GM19238 (cell line): ENCODE measurements around the gene CLCNKB.
"Not testable (repeated sequence)": the region's sequence is repeated elsewhere in the genome, so short reads cannot be mapped to it uniquely, and the experiment has no call there.

Experiments used
- DNase-seq: peaks from one replicate; pipeline ENCODE4 v3.0.0; 2011; ENCODE audit warnings: low spot score; ENCODE audit not compliant: insufficient read length

The CLCNKB gene

DNA sequence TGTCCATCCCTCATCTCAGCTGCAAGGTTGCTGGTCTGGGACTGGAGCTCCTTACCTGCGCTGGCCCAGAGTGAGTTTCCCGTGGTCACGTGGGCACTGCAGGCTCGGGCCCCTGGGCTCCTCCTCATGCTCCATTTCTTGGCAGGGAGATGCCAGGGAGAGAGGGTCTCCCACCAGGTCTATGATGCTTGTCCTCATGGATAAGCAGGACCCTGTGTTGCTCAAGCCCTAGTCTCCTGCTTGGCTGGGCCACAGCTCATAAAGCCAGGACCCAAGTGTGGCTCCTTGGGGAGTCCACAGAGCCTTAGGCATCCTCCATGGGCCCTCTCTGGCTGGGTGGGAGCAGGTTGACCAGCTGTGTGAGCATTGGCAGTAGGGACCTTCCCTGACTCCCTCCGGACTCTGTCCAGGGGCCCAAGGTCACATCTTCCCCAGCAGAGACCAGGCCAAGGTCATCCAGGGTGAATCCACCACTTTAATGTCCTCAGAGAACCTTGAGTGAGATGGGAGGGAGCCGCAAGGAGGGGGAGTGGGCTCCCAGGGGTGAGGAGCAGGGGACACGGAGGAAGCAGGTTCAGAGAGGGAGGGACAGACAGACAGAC lies 13.8 kb downstream of the CLCNKB start:
- DNase-seq = not testable (repeated sequence)

DNA sequence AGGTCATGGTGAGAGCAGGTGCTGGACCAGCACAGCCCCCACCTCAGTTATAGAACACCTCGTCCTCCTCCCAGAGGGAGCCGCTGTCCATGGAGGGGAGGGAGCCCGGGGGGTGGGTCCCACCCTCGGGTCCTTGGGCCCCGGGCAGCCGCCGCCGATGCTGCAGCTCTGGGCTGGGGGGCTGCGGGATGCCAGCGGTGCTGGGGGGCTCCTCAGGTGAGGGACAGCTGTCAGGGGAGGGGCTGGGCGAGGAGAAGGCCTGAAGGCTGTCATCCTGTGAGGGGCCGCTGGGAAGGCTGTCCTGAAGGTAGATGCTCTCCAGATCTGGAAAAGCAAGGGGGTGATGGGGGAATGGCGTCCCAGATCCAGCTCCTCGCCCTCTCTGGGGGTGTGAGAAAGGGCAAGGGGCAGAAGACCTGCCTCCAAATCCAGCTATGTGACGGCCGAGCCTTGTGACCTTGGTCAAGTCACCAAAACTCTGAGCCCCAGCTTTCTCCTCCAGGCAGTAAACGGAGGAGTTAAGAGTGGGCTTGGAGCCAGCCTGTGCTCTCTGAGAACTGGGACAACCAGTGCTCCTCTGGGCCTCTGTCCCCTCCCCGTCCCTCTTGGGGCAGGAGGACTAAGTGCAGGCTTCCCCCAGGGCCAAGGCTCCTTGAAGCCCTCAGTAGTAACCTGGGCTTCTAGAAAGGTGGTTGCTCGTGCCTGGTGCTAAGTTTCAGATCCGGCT lies 15.0 kb downstream of the CLCNKB start:
- DNase-seq = not testable (repeated sequence)

DNA sequence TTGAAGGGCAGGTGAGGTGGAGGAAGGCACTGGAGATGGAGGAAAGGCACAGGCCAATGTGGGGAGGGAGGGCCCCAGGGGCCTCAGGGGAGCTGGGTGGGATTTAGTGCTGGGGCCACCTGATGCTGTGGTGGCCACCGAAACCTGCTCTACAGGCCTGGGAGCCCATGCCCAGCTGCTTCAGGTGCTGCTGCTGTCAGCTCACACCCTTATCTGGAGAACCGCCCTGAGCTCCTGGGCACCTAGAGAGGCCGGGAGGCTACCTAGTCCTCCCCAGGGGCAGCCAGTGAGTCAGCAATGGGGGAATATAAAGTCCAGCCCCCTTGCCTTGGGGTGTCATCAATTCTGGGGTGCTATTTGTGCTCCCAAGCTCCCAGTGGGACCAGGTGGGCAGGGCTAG lies 17.7 kb downstream of the CLCNKB start:
- DNase-seq = no peak

DNA sequence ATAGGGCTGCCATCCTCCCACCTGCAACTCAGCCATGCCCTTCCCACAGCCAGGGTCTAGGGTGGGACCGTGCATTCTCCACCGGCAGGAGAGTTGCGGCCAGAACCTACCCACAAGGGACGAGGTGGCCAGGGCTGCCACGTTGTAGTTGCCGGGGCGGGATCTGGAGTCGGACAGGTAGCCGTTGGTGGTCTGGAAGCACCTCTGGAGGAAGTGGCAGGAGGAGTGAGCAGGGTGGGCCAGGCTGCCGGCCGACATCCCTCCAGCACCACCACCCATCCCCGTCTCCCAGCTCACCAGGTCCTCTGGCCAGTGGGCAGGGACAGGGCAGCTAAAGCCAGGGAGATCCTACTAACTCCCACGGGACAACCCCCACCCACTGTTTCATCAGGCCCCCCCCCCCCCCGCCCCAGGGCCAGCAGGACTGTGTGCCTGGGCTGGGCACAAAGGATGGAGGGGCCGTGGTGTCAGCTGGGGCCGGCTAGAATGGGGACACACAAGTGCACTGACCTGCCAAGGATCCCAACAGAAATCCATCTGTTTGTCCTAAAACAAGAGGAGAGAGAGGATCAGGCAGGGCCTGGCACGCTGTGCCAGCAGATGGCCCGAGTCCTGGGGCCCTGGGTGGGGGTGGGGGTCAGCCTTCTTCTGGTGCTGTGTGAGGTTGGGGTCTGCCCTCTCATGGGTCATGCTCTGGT lies 18.6 kb downstream of the CLCNKB start:
- not testable (repeated sequence) for DNase-seq

DNA sequence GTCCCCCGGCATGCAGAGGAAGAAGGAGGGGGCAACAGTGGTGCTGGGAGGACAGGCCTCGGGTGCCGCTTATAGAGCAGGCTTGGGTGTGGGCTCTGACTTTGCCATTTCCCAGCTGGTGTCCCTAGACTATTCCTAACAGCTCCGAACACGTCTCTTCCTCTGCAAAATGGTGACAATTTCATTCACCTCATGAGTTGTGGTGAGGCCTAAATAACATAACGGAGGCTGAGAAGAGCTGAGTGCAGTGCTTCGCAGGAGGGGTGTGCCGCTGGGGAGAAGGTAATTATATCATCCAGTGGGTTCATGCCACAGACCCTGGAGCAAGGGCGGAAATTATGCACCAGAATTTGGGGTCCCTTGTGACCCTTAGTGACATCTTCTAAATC lies 19.1 kb downstream of the CLCNKB start:
- DNase-seq = not testable (repeated sequence)

DNA sequence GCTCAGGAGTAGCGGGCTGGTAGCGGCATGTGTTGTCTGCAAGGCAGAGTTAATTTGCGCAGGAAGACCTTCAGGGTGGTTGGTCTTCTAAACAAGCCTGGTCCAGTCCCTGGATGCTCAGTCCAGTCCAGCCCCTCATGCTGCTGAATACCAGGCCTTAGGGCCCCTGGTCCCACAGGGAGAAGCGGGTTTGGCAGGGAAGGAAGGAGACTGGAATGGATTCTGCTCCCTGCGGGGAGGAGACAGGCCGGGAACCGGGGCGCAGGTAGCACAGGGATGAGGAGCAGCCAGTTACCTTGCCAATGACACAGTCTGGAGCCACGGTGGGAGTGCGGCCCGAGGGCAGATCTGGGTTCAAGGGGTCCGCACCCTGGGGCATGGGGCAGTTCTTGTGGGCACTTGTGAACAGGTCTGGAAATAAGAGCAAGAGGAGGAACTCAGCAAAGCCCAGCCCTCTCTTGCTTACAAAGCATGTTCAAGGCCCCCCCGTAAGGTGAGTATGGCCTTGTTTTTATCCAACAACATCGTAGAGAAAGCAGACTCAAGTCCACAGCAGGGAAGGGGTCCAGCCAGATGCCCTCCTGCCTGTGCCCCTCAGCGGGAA lies 19.7 kb downstream of the CLCNKB start:
- no peak for DNase-seq

DNA sequence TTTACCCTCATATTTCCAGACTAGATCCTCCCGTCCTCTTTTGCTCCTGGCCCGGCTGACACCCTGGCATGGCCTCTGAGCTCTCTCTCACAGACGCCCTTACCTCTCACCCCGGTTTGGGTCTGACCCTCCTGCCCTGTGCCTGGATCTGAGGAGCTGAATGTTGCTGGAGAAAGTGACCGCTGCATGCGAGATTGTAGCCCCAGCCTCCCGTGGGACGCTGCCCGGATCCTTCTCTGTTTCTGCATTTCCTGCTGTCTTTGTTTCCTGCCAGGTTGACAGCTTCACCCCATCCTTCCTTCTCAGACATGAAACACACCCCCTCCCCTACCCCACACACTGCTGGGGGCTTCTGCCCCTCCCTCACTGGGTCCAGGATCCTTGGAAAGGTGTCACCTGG lies 20.3 kb downstream of the CLCNKB start:
- no peak for DNase-seq

DNA sequence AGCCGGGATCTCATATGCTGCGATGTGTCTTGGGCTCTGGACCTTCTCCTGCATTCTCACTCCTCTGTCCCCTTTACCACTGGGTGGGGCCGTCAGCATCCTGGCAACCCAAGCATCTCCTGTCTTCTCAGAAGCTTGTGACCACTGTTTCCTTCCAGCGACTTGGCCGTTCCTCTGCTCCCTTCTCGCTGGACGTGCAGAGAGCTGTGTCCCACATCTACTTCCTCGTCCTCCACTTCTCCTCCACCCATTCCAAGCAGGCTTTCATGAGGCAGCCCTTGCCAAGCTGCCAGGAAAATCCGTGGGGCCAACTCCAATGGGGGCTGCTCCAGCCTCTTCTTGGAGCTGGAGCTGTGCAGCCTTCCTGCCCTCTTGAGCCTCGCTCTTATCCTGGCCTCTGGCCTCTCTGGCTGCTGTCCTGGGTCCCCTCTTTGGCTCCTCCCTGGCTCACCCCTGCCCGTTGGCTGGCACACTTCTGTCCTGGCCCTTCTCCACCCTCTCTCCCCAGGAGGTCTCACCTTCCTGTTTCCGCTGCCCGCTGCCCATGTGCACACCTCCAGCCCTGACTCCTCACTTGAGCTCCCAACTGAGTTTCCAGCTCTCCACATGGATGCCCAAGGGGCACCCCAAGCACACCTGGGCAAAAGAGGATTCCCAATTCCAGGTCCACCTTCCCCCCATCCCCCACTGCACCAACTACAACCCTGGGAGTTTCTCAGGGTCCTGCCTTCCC lies 21.1 kb downstream of the CLCNKB start:
- DNase-seq = no peak

DNA sequence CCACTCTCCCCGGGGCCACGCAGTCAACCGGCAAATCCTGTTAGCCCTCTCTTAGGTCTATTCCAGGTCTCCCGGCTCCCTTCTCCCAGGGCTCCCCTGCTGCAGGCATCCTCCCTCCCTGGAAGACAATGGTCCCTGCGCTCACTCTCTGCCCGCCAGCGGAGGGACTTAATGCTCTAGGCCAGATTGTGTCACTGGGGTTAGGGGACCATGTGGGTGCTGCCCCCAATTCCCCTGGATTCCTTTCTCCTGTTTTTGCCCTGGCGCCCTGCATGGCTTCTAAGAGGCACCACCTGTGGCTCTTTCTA lies 21.6 kb downstream of the CLCNKB start:
- DNase-seq = no peak

DNA sequence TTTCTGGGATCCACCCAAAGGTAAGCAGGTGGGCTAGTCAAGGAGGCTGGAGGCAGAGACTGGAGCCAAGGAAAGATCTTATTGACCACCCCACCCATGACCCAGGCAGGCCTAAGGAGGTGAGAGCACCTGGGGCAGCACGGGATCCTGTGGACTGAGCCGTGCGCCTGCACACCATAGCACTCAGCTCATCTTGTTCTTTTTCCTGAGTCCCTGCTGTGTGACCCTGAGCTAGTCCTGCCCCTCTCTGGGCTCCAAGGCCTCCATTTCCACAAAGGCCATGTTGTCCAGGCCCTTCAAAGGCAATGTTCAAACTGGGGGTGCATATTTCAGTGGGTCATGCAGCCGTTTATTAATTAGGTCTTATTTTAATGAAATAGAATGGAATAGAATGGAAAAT lies 22.7 kb downstream of the CLCNKB start:
- no peak for DNase-seq

DNA sequence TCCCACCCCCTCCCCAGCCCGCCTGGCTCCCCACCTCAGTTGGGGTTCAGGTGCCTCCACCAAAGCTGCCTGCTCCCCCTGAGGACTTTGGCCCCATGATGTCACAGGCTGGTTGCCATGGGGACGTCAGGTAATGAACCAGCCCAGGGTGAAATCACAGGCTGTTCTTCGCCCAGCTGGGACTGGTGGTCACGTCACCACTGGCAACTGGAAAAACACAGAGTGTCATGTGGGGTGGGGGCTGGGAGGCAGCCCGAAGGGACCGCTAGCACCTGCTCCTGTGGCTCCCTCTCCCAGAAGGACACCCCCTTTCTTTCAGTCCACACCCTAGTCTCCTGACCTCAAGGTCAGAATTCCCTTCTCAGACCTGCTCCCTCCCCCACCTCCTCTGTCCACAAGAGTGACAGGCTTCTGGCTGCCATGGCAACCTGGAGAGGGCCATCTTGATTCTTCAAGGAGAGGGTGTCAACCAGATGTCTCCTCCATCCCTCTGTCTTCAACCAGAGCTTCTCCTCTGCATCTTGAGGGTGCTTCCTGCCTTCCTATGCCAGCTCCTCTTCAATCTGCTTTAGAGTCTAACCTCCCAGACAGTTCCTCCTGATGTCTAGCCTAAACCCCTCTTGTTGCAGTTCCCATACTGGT lies 23.7 kb downstream of the CLCNKB start:
- DNase-seq = no peak

DNA sequence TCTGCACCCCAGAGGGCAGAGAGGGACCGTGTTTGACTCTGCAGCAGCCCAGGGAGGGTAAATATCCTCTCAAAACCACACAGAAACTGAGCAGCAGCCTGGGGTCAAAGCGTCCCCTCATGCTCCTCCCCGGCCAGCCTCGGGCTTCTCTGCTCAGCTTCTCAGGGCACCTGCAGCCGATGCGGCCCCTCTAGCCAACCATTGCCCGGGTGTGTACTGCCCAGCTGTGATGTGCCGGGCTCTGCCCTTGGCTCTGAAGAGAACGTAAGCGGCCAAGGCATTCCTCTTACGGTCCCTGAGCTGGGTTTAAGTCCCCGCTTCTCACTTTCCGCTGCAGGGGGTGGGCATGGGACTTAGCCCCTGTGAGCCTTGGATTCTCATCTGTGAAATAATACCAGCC lies 24.4 kb downstream of the CLCNKB start:
- no peak for DNase-seq

DNA sequence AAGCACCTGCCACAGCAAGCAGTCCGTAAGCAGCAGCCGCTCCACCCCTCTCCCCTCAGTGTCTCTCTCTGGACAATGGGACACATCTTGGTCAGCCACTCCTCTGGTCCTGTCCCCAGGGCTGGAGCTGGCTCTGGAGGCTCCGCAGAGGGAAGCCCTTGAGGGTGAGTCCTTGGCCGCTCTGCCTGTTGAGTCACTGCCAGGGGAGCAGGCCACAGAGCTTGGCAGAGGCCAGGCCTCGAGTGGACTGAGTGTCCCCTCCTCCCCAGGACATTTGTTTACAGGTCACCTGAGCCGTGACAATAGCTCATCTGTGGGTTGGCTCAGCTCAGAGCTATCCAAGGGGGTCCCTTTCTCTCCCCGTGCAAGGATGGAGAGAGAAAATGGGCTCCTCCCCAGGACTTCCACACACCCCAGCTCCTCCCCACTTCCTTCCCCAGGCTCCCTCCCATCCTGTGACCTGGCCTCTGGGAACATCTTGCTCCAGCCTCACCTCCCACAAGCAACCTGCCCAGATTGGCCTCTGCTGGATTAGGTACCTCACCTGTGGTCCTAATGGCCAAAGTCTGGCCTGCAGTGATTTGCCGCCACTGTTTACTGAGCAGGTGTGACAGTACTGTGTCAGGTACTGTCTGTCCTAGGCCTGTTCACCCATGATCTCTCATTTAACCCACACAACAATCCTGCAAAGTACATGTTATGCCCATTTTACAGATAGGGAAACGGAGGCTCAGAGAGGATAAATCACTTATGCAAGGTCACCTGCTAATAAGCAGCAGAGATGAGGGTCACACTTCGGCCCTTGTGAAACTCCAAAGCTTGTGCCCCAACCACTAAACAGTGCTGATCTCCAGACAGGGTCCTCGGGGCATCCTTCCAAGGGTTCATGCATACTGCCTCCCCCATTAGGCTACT lies 25.0 kb downstream of the CLCNKB start:
- DNase-seq = no peak

DNA sequence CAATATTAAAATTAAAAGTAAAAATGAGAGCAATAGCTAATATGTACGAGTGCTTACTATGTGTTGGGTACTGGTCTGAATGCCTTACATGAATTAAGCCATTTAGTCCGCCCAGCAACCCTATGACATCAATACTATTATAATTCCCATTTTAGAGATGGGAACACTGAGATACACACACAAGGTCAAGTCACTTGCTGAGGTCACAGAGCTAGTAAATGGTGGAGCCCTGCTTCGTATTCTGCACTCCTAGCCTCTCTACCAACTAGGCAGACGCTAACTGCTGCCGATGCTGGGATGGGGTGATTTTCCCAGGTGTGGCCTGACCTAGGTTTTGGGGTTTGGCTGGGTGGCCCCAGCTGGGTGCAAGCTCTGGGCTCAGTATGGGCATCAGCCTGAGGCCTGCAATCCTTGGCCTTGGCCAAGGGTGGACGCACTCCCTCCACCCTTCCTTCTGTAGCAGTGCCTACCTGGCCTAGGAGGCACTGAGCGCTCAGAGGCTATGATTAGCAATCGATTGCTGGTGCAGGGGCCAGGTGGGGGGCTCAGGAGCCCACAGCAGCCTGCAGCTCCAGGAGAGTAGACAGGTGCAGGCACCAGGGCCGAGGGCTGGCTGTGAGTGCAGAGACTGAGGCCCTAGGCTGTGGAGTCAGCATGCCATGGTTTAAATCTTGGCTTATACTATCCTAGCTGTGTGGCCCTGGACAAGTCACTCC lies 27.2 kb downstream of the CLCNKB start:
- no peak for DNase-seq

DNA sequence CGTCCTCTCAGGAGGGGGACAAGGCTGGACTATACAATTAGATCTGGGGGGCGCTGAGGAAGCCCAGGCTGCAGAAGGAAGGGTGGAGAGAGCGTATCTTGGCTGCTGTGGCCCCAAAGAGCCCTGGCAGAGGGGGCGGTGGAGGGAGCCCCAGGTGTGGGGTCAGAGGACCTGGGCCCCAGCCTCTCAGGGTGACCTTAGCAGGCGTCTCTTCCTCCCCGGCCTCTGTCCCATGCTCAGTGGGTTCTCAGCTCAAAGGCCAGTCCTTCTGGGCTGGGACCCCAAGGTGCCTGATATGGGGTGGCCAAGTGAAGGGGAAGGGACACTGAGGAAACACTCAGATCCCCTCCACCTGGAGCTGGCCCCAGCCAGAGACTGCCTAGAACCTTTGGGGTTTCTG lies 28.0 kb downstream of the CLCNKB start:
- no peak for DNase-seq

DNA sequence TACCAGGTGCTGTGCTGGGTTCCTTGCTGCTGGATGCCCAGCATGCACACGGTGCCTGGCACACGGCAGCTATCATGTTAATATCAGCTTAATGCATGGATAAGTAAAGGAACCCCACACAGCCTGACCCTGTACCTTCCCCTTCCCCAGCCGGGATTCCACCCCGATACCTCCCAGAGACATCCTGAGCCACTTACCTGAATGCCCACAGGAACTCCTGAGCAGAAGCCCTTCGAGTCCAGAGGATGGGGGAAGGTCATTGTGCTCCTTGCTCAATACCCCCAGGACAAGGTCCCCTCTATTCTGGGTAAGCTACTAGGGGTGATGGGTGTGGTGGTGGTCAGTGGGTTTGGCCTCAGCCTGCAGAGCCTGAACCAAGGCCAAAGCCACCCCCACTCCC lies 28.5 kb downstream of the CLCNKB start:
- DNase-seq = no peak

DNA sequence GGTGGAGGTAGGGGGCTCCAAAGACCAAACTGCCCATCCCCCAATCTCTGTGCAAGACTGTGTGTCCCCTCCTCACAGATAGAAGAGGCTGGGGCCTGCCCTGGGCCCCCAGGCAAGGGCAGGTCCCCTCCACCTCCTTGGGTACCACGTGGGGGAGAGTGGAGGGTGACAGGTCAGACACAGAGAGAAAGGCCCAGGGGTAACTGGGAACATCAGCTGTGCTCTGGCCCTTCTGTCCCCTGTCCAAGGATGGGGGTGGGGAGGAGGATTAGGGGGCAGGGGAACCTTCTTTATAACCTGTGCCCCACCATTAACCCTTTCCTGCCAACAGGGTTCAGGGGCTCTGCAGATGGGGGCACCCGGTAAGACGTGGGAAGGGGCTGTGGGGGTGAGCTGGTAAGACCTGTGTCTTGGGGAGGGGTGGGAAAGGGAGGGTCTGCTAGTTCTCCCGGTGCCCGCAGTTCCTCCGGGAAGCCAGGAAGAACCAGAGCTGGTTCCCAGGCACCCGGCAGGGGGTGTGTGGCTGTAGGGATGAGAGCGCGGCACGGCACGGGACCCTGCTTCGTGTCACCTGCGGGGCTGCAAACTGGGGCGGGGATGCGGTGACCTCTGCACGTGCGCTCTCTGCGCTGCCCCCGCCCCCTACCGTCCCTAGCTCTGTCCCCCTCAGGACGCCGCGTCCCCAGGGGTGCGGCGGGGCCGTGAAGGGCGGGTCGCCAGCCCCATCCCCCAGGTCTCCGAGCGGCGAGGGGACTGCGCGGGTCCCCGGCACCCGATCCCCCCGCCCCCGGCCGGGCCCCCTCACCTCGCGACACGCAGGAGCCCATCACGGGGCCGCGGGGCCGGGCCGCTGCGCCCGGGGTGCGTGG lies 29.3 kb downstream of the CLCNKB start:
- DNase-seq = no peak

DNA sequence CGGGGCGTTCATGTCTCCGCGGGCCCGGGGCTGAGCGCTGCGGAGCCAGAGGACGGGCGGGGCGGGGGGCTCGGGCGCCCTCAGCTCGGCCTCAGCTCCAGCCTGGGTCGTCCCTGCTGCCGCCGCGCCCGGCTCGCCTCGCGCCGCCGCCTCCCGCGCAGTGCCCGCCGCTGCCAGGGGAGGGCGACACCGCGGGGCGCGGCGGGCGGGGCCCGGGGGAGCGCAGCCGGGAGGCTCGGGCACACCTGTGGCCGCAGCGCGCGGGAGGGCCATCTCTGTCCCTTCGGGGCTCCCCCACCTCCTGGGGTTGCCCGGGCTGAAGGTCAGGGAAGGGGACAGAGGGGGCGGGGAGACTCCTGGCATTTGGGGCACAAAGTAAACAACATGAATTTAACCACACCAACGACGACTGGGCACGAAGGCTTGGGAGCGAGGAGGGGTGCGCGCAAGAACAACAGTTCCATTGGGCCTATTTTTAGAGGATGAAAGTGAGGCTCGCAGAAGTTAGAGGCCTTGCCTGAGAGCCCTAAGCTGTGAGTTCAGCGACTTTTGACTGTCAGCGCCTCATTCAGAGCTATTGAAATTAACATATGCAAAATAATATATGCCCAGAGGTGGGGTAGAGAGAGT lies 30.0 kb downstream of the CLCNKB start, which contains the start of gene FAM131C:
Gene FAM131C (minus strand): TSS at position 162 of the 630 bp plus-strand sequence. CDS start 209 bp downstream, outside the sequence.
- DNase-seq = no peak
